CD4-positive, alpha-beta T cell (primary cell): Measurements from ENCODE around the gene KIF26B. TPM values are rescaled to one million over a fixed set of nuclear protein-coding genes. Genes with fewer than 3 reads are reported as not detected.

ENCODE experiments used
- ATAC-seq: fragments of 200-7000 bp; cut with Tn5 transposase; one replicate; pipeline ENCODE4 v1.10.0; 2022; ENCODE audit warnings: mild to moderate bottlenecking; ENCODE audit not compliant: poor library complexity
- CTCF ChIA-PET: fragments of 350-600 bp; sonication (Branson Sonifier 250); formaldehyde crosslinking; loops from one replicate; lab custom pipeline; 2021; ENCODE audit warnings: antibody characterized with exemption, inconsistent platforms; lab: Charles Lee
- POLR2A ChIA-PET: fragments of 350-600 bp; sonication (Branson Sonifier 250); formaldehyde crosslinking; loops from one replicate; lab custom pipeline; 2021; ENCODE audit warnings: antibody characterized with exemption, inconsistent platforms; lab: Charles Lee
- DNase-seq, 14 experiments: peaks; one replicate each; pipeline ENCODE4 v3.0.0-alpha.2; 2013 to 2020; ENCODE audit warnings: mixed read lengths in 2 of 14
- H3K27ac ChIP-seq, 2 donors: one replicate each; pipeline versions ENCODE4 v1.5.1 to v1.7.0; 2013; ENCODE audit warnings: low read length in 2 of 2, low read depth in 1 of 2, mild to moderate bottlenecking in 1 of 2
- H3K27me3 ChIP-seq, 2 experiments: 1 replicate in 1 of 2; 2 replicates in 1 of 2; pipeline versions ENCODE4 v1.6.1 to v1.7.0; 2013; ENCODE audit warnings: low read length in 2 of 2, control low read depth in 1 of 2, mild to moderate bottlenecking in 1 of 2, moderate library complexity in 1 of 2; ENCODE audit not compliant: insufficient read depth in 2 of 2, control insufficient read depth in 1 of 2
- H3K36me3 ChIP-seq: one replicate; pipeline ENCODE4 v1.6.1; 2013; ENCODE audit warnings: low read length, control low read depth; ENCODE audit not compliant: insufficient read depth
- H3K4me1 ChIP-seq: one replicate; pipeline ENCODE4 v1.6.1; 2013; ENCODE audit warnings: low read length, control low read depth; ENCODE audit not compliant: insufficient read depth
- H3K4me3 ChIP-seq: one replicate; pipeline ENCODE4 v1.5.1; 2013; ENCODE audit warnings: mild to moderate bottlenecking, low read length, moderate library complexity
- H3K9me3 ChIP-seq, 2 experiments: 1 replicate in 1 of 2; 2 replicates in 1 of 2; pipeline versions ENCODE4 v1.6.1 to v1.7.0; 2013; ENCODE audit warnings: low read length in 2 of 2, mild to moderate bottlenecking in 2 of 2, control low read depth in 1 of 2, moderate library complexity in 1 of 2; ENCODE audit not compliant: control insufficient read depth in 1 of 2, insufficient read depth in 1 of 2
- H3K27ac Mint-ChIP-seq: one replicate; pipeline ENCODE4 v1.8.0; 2020; ENCODE audit warnings: mixed read lengths
- H3K27me3 Mint-ChIP-seq: one replicate; pipeline ENCODE4 v1.8.0; 2021; ENCODE audit warnings: mixed read lengths
- H3K36me3 Mint-ChIP-seq: one replicate; pipeline ENCODE4 v1.8.0; 2021; ENCODE audit warnings: low read depth, mixed read lengths
- H3K4me1 Mint-ChIP-seq: one replicate; pipeline ENCODE4 v1.8.0; 2021; ENCODE audit warnings: low read depth, mixed read lengths
- H3K4me3 Mint-ChIP-seq: one replicate; pipeline ENCODE4 v1.8.0; 2020; ENCODE audit warnings: mild to moderate bottlenecking, mixed read lengths
- H3K9me3 Mint-ChIP-seq: one replicate; pipeline ENCODE4 v1.8.0; 2020; ENCODE audit warnings: mixed read lengths
- CTCF ChIP-seq: fragments of 200-600 bp; IDR thresholded peaks from one replicate; pipeline ENCODE4 v1.8.0; 2022; ENCODE audit warnings: antibody characterized with exemption, mild to moderate bottlenecking
- intact Hi-C, 2 experiments: fragments of 100-400 bp; cut with DNase I in 1 of 2; cut with micrococcal nuclease in 1 of 2; formaldehyde crosslinking; loops; one replicate each; pipeline versions ENCODE4 v1.15.1 to v1.9.0; 2023 to 2025; cut with DNase I, micrococcal nuclease
- total RNA-seq, 174 experiments: library from RNA in 2 of 174; stranded (reverse) in 2 of 174; gene quantifications; one replicate each; pipeline ENCODE4 v1.2.3 and lab custom pipeline; 2021 to 2026

Gene KIF26B
- total RNA-seq, 2 experiments from 2014 or later, result 0.03 TPM; not detected in 1

- TF ChIP-seq CTCF, result no peak
- DNase-seq, result no peak
- Histone ChIP-seq H3K4me1 (peaks cover 9% of the 10 kb centered on the region), H3K36me3 (no peaks in the 10 kb centered on the region), H3K27me3 (peaks cover 26 to 42% of the 10 kb centered on the region in 2 experiments), H3K9me3 (peaks cover 0 to 8% of the 10 kb centered on the region in 2 experiments), H3K4me3 (no peak overlapping the region), H3K27ac (no peak overlapping the region)
- Mint-ChIP-seq H3K4me1 (peaks cover 10% of the 10 kb centered on the region), H3K4me3 (no peak overlapping the region), H3K27me3 (peaks cover 62% of the 10 kb centered on the region), H3K9me3 (no peaks in the 10 kb centered on the region), H3K36me3 (no peaks in the 10 kb centered on the region), H3K27ac (no peak overlapping the region)
- ChIA-PET CTCF (no interaction called here), POLR2A (interaction anchor here (0.6 kb wide), 1 partner anchor 118 kb away, joined by 3 read pairs; no protein-coding TSS in a partner anchor)
- intact Hi-C loops, result no loop called here
- ATAC-seq, result no peak
Measured at GRCh38 chr1:245148861-245149260, 5.9 kb upstream of the KIF26B start.

GRCh38 chr1:245153081-245153551 is 1.7 kb upstream of the KIF26B start:
- Histone ChIP-seq H3K9me3 (peaks cover 0 to 17% of the 10 kb centered on the region in 2 experiments), H3K4me1 (peaks cover 37% of the 10 kb centered on the region), H3K4me3 (peak overlapping the region; percentile 44), H3K27ac (no peak overlapping the region), H3K36me3 (no peaks in the 10 kb centered on the region), H3K27me3 (peaks cover 45 to 74% of the 10 kb centered on the region in 2 experiments)
- peaks cover 80% of the 10 kb centered on the region for H3K27me3 Mint-ChIP-seq
- H3K4me3 Mint-ChIP-seq, result peak overlapping the region; percentile 90
- H3K36me3 Mint-ChIP-seq, result no peaks in the 10 kb centered on the region
- H3K4me1 Mint-ChIP-seq, result peaks cover 29% of the 10 kb centered on the region
- no peak overlapping the region for H3K27ac Mint-ChIP-seq
- TF ChIP-seq CTCF, result peak; percentile 71
- no peaks in the 10 kb centered on the region for H3K9me3 Mint-ChIP-seq
- ChIA-PET POLR2A (interaction anchor here (1.5 kb wide), 1 partner anchor 291 kb away, joined by 3 read pairs; no protein-coding TSS in a partner anchor), CTCF (interaction anchor here (1.1 to 1.9 kb wide), 3 partner anchors 790 to 850 kb away, joined by 3 to 12 read pairs (median 3); no protein-coding TSS in a partner anchor)
- intact Hi-C loops, result loop anchor here (1.0 to 10.0 kb wide), 6 partner anchors 850 to 1599 kb away; no protein-coding TSS in a partner anchor
- DNase-seq (peak in 13 of 14 experiments; percentile 28 to 76 (median 45)), ATAC-seq (peak; percentile 23)

GRCh38 chr1:245153552-245154428 is 995 bp upstream of the KIF26B start:
- Mint-ChIP-seq H3K27me3 (peaks cover 81% of the 10 kb centered on the region), H3K36me3 (no peaks in the 10 kb centered on the region), H3K4me3 (peak overlapping the region; percentile 90), H3K4me1 (peaks cover 29% of the 10 kb centered on the region), H3K27ac (no peak overlapping the region), H3K9me3 (no peaks in the 10 kb centered on the region)
- H3K36me3 ChIP-seq, result no peaks in the 10 kb centered on the region
- peaks cover 37% of the 10 kb centered on the region for H3K4me1 ChIP-seq
- H3K9me3 ChIP-seq, result peaks cover 0 to 17% of the 10 kb centered on the region in 2 experiments
- ChIA-PET CTCF (interaction anchor here (1.1 to 1.9 kb wide), 3 partner anchors 790 to 850 kb away, joined by 3 to 12 read pairs (median 3); no protein-coding TSS in a partner anchor), POLR2A (interaction anchor here (1.5 kb wide), 1 partner anchor 291 kb away, joined by 3 read pairs; no protein-coding TSS in a partner anchor)
- peak in 2 of 14 experiments; percentile 19 to 24 for DNase-seq
- TF ChIP-seq CTCF, result no peak
- H3K27me3 ChIP-seq, result peaks cover 46 to 72% of the 10 kb centered on the region in 2 experiments
- no peak overlapping the region for H3K27ac ChIP-seq
- H3K4me3 ChIP-seq, result peak overlapping the region; percentile 44
- intact Hi-C loops, result loop anchor here (1.0 to 10.0 kb wide), 6 partner anchors 850 to 1599 kb away; no protein-coding TSS in a partner anchor
- no peak for ATAC-seq
